ENCODE data around the gene HAPLN1.

HAPLN1 gene

DNA sequence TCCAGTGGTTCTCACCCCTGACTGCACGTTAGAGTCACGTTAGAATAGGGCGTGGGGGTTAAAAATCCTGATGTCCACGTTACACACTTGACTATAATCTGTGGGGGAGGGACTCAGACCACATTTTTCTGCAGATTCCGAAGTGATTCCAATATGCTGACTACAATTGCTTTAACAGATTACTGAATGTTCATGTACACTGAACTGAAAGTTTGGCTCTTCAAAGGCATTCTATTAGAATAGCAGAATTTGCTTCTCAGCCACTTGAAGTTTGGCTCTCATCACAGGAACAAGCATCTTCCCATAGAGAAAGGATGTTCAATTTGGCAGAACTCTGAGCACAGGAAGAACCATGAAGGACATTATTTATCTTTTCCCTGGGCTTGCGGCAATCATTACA lies 84.5 kb downstream of the HAPLN1 start:
- DNase-seq, result no peak

DNA sequence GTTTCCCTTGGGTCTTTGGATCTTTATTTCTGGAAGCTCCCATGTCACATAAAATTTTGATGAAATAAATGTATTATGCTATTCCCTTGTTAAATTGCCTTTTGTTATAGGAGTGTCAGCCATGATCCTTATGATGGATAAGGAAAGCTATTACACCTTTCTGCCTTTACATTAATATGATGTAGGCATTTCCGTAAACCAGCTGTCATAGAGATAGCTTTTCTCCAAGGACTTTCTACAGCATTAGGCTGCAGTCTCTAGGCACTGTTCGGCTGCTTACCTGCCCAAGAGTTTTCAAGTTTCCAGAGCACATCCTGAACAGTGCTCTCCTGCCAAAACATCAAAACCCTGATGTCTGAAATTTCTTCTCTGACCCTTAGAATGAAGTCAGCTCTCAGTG lies 87.4 kb downstream of the HAPLN1 start:
- DNase-seq, result no peak

DNA sequence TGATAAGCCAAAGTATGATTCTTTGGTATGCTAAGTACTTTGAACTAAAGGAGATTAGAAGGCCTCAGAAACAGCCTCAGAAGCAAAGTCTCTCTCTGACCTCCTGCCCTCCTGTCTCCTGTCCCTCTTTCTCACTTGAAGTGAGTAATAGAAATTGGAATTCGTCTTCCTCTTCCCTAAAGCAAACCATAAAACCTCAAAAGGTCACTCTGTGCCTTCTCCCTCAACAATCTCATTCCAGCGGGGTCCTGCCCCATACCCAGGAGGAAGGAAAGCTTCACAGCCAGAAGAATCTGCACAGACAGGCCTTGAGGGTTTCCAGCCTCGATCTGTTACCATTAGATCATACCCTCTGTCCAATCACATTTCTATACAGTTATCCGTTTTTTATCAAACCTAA lies 87.8 kb downstream of the HAPLN1 start:
- no peak for DNase-seq

DNA sequence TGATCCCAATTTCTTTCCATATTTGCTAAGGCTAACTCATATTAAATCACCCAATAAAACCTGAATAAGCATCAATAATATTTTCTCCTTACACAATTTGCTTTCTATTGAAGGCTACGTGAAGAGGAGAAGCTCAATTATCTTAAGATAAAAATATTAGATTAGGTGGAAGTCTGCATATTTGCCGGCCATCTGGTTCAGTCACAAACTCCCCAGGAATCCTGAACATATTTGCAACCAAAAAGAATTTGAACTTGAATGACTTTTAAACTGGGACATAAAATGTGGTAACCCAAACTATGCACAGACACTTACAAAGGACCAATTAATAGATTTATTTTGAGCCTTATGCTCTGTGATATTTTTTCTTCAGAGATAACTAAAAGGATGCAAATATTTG lies 92.3 kb downstream of the HAPLN1 start:
- no peak for DNase-seq

DNA sequence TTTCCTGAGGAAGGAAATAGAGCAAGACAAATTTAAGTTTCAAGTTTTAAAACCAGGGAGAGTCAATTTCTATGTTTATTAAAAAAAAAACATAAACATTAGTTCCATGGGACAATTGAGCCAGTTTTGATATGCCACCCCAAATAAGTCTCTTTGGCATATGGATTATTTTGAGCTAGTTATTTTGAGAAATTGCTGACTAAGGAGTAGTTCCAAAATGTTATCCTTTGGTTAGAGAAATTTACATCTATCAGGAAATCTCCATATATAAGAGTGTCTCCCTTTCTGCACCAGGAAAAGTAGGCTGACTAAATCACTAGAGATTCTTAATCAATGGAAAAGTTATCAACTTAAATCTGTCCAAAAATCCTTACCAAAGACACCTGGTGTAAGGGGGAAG lies 105.8 kb downstream of the HAPLN1 start:
- DNase-seq, result no peak

DNA sequence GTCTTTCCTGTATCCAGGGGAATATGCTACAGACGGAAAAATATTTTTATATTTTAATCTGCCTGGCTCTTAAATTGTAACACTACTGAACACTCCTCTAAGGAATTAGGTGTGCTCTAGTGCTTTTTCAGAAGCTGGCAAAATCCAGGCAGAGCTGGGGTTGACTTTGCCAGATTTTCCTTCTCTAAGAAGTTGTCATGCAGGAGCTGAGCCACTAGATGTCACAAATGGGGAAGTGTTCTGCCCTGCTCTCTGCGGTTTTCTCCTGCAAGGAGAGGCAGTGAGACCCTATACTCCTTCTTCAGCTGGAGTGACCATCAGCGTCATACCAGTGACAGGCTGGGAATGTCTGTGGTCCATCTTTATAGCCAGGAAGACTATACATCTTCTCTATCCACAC lies 112.5 kb downstream of the HAPLN1 start:
- DNase-seq, result no peak

DNA sequence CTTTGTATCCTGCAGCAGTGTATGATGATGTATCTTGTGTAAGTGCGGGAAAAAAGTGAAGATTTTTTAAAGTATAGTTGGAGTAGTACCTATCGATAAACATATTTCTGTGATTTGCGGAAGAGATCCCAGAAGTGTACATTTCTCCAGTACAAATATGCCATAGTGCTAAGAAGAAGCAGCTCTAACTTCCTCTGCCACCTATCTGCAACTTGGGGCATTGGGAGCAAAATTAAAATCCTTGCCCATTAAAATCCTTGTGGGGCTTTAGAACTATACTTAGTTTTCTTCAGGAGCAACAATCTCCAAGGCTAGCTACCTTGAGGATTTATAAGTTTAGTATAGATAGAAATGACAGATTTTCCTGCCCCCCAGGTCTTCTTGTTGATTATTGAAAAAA lies 125.4 kb downstream of the HAPLN1 start:
- no peak for DNase-seq

DNA sequence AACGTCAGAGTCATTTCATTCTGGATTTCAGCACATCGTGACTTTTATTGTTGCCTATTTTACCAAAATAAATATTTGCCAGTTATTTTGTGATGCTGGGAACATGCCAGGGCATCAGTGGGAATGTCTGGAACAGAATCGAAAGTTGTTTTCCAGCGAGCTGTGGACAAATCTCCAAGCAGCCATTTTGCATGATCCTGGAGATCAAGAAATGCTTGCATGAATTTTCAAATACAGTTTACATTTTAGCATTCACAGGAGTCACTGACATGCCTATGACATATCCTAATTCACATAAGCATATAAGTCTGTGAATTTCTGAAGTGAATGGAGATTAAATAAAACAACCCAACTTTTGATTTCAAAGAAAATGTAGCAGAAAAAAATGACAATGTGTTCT lies 129.7 kb downstream of the HAPLN1 start:
- no peak for DNase-seq

DNA sequence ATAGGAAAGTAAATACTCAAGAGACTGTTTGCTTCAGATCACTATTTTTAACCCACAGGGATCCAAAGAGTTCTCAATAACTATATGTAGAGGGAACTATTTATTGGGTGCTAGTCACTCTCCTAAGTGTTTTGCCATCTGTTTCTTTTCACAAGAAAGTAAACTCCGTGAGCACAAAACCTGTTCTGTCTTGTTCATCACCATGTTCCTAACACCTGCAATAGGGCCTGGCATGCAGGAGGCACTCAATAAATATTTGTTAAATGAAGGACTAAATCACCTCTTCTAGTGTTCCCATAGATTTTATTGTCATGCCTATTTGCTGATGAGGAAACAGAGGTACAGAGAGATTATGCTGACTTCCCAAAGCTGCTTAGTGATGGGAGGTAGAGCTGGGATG lies 130.9 kb downstream of the HAPLN1 start:
- DNase-seq, result no peak
